GM18873 (cell line): Measurements from ENCODE around the gene MOB1B.
"Not testable (repeated sequence)": the region's sequence is repeated elsewhere in the genome, so short reads cannot be mapped to it uniquely, and the experiment has no call there.

Source experiments
- ATAC-seq: cut with Tn5 transposase; IDR thresholded peaks from one replicate; pipeline ENCODE4 v1.9.1; 2021; ENCODE audit warnings: mild to moderate bottlenecking, moderate library complexity, moderate number of reproducible peaks; ENCODE audit not compliant: unreplicated experiment, low FRiP score

The MOB1B gene

GRCh38 chr4:71004281-71004851 lies 102.2 kb downstream of the MOB1B start:
- peak; percentile 57 for ATAC-seq

DNA sequence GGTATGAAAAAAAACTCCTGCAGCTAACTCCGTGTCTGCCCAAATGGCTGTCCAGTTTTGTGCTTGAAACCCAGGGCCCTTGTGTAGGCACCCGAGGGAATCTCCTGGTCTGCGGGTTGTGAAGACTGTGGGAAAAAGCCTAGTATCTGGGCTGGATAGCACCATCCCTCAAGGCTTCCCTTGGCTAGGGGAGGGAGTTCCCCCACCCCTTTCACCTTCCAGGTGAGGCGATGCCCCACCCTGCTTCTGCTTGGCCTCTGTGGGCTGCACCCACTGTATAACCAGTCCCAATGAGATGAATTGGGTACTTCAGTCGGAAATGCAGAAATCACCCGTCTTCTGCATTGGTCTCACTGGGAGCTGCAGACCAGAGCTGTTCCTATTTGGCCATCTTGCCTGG lies 102.9 kb downstream of the MOB1B start:
- not testable (repeated sequence) for ATAC-seq

GRCh38 chr4:71006203-71006907 lies 104.2 kb downstream of the MOB1B start:
- peak; percentile 65 for ATAC-seq

- ATAC-seq: no peak
These were observed 106.0 kb downstream of the MOB1B start for GRCh38 chr4:71008196-71008595.

DNA sequence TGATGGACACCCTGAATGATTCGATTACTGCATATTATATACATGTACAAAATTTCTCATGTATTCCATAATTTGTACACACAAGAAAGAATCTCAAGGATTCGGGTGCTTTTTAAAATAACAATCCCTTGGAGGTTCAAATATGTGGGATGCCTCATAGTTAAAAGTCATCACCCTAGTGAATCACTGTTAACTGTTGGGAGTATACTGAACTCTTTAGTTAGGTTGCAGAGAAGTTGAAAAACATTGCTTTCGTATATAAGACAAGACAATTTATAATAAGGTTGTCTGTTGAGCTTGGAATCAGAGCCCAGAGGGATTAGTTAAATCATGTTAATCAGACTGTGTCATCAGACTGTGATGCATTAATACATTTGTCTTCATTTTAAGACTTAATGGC lies 106.9 kb downstream of the MOB1B start:
- no peak for ATAC-seq

- ATAC-seq: peak; percentile 66
These were observed 107.9 kb downstream of the MOB1B start for GRCh38 chr4:71009890-71010588.

DNA sequence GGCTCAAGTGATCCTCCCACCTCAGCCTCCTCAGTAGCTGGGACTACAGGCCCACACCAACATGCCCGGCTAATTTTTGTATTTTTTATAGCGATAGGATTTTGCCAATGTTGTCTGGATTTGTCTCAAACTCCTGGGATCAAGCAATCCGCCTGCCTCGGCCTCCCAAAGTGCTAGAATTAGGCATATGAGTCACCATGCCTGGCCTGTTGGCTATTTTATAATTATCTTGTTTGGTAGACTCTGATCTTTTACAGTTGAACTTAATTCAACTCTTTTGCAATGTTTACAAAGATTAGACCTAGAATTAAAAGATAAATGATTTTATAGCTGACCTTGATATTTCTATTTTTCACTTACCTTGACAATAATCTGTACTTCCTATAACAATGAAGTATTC lies 109.3 kb downstream of the MOB1B start:
- no peak for ATAC-seq

DNA sequence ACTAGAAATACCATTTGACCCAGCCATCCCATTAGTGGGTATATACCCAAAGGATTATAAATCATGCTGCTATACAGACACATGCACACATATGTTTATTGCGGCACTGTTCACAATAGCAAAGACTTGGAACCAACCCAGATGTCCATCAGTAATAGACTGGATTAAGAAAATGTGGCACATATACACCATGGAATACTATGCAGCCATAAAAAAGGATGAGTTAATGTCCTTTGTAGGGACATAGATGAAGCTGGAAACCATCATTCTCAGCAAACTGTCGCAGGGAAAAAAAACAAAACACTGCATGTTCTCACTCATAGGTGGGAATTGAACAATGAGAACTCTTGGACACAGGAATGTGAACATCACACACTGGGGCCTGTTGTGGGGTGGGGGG lies 115.2 kb downstream of the MOB1B start:
- ATAC-seq: not testable (repeated sequence)

GRCh38 chr4:71020611-71021010 lies 118.4 kb downstream of the MOB1B start:
- ATAC-seq: no peak

GRCh38 chr4:71025654-71026053 lies 123.5 kb downstream of the MOB1B start:
- ATAC-seq: no peak

GRCh38 chr4:71026086-71026485 lies 123.9 kb downstream of the MOB1B start:
- ATAC-seq: no peak

GRCh38 chr4:71027611-71028010 lies 125.4 kb downstream of the MOB1B start:
- ATAC-seq: no peak

GRCh38 chr4:71029504-71029903 lies 127.3 kb downstream of the MOB1B start:
- no peak for ATAC-seq

DNA sequence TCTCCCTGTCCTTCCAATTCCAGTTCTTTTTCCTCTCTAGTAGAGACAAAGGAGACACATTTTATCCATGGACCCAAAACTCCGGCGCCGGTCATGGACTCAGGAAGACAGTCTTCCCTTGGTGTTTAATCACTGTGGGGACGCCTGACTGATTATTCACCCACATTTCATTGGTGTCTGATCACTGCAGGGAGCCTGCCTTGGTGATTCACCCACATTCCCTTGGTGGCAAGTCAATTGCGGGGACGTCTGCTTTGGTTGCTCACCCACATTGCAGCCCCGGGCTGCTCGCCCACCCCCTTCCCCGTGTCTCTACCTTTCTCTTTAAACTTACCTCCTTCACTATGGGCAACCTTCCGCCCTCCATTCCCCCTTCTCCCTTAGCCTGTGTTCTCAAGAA lies 129.9 kb downstream of the MOB1B start:
- not testable (repeated sequence) for ATAC-seq
